K562 (cell line): Measurements from ENCODE around the gene CHRNB4. TPM values are rescaled to one million over a fixed set of nuclear protein-coding genes. Genes with fewer than 3 reads are reported as not detected.

ENCODE experiments used
- BRD9 ChIP-seq: fragments of 450-650 bp; IDR thresholded peaks from 2 replicates; pipeline ENCODE4 v1.6.1; 2018; ENCODE audit warnings: low read depth; ENCODE audit not compliant: partially characterized antibody
- MYNN ChIP-seq, 2 experiments: sonication (generic); formaldehyde crosslinking in 1 of 2; IDR thresholded peaks; 2 replicates each; pipeline versions ENCODE4 v1.5.0 to v1.6.1; 2016 to 2020; ENCODE audit warnings: antibody characterized with exemption in 1 of 2, missing genetic modification reagents in 1 of 2
- PRDM10 ChIP-seq: fragments of 450-650 bp; IDR thresholded peaks from 2 replicates; pipeline ENCODE4 v1.6.1; 2018; ENCODE audit not compliant: partially characterized antibody
- YY1 ChIP-seq, 3 experiments: IDR thresholded peaks; 2 replicates each; pipeline ENCODE4 v1.6.1; 2011; ENCODE audit warnings: low read length in 2 of 3, mild to moderate bottlenecking in 2 of 3, moderate library complexity in 2 of 3, borderline replicate concordance in 1 of 3, control low read depth in 1 of 3, low read depth in 1 of 3; ENCODE audit not compliant: insufficient read depth in 3 of 3, insufficient replicate concordance in 2 of 3, control insufficient read depth in 1 of 3, insufficient read length in 1 of 3; ENCODE audit errors: extremely low read depth in 1 of 3
- ZNF512 ChIP-seq: IDR thresholded peaks from 2 replicates; pipeline ENCODE4 v1.6.1; 2016; ENCODE audit warnings: missing genetic modification characterization, missing compliant biosample characterization
- ZZZ3 ChIP-seq: fragments of 450-650 bp; IDR thresholded peaks from 2 replicates; pipeline ENCODE4 v1.6.1; 2016; ENCODE audit warnings: antibody characterized with exemption, mild to moderate bottlenecking, moderate library complexity
- polyA plus RNA-seq, 8 experiments: library from polyadenylated mRNA; depleted of rRNA in 4 of 8; stranded (reverse) in 5 of 8; unstranded in 3 of 8; fragments of >200 nt; fragmentation: Nextera tagmentation in 2 of 8; fragmentation: Illumina TruSeq in 1 of 8; extraction: Ambion mirVana in 2 of 8; extraction: Trizol in 1 of 8; gene quantifications; 2 replicates each; pipeline versions ENCODE4 v1.2.1 to v1.2.3, GENCODE V29; 2011 to 2014; ENCODE audit warnings: inconsistent platforms in 1 of 8, missing spikeins in 1 of 8
- total RNA-seq, 7 experiments: library from RNA; depleted of rRNA in 6 of 7; stranded (reverse); fragments of >200 nt in 6 of 7; fragmentation: Illumina TruSeq in 2 of 7; extraction: Trizol in 2 of 7; gene quantifications; 2 replicates each; pipeline versions ENCODE4 v1.2.1 to v1.2.3, GENCODE V29; 2011 to 2021; ENCODE audit warnings: low replicate concordance in 1 of 7
- TF ChIP-seq, protein P1 (sequence below): fragments of 450-650 bp; IDR thresholded peaks from 2 replicates; pipeline ENCODE4 v1.6.1; 2016; ENCODE audit warnings: borderline replicate concordance
- TF ChIP-seq, protein P2 (sequence below): fragments of 150-350 bp; IDR thresholded peaks from 2 replicates; pipeline ENCODE4 v1.6.1; 2014; ENCODE audit warnings: low read depth, mild to moderate bottlenecking, low read length, borderline replicate concordance

Gene CHRNB4
- total and polyA plus RNA-seq, 9 of the 15 experiments (the other 6 are each of a cell fraction or from before 2014, with no cell fraction given): 0.08 to 0.18 TPM; not detected in 7

DNA sequence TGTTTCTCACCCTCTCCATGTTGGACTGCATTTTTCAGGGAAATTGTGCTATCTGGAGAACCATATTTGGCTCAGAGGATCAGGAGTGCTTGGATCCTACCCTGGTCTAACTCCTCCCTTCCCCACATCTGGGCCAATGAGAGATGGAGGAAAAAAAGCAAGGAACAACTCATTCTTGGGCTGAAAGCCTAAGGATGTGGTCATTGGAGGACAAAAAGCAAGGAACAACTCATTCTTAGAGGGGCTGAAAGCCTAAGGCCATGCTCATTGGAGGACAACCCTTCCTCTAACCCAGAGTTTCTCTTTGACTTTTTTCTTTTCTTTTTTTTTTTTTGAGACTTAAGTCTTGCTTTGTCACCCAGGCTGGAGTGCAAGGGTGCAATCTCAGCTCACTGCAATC lies 48.6 kb upstream of the CHRNB4 start (continued):
- TF ChIP-seq PRDM10: no peak
- TF ChIP-seq ZNF512: no peak
- TF ChIP-seq, protein P1, sequence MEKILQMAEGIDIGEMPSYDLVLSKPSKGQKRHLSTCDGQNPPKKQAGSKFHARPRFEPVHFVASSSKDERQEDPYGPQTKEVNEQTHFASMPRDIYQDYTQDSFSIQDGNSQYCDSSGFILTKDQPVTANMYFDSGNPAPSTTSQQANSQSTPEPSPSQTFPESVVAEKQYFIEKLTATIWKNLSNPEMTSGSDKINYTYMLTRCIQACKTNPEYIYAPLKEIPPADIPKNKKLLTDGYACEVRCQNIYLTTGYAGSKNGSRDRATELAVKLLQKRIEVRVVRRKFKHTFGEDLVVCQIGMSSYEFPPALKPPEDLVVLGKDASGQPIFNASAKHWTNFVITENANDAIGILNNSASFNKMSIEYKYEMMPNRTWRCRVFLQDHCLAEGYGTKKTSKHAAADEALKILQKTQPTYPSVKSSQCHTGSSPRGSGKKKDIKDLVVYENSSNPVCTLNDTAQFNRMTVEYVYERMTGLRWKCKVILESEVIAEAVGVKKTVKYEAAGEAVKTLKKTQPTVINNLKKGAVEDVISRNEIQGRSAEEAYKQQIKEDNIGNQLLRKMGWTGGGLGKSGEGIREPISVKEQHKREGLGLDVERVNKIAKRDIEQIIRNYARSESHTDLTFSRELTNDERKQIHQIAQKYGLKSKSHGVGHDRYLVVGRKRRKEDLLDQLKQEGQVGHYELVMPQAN: no peak
- TF ChIP-seq ZZZ3: no peak
- no peak for TF ChIP-seq MYNN (IDR thresholded peaks at IDR 0.05)
- no peak for TF ChIP-seq MYNN (CRISPR knock-in tag; IDR thresholded peaks at IDR 0.05)
- TF ChIP-seq YY1 (IDR thresholded peaks at IDR 0.05; ENCODE audit: borderline replicate concordance in 1 of 3, control insufficient read depth in 1 of 3, extremely low read depth in 1 of 3, insufficient read depth in 3 of 3, insufficient read length in 1 of 3, insufficient replicate concordance in 2 of 3, low read depth in 1 of 3, low read length in 2 of 3): no peak
- TF ChIP-seq BRD9: no peak
- TF ChIP-seq, protein P2, sequence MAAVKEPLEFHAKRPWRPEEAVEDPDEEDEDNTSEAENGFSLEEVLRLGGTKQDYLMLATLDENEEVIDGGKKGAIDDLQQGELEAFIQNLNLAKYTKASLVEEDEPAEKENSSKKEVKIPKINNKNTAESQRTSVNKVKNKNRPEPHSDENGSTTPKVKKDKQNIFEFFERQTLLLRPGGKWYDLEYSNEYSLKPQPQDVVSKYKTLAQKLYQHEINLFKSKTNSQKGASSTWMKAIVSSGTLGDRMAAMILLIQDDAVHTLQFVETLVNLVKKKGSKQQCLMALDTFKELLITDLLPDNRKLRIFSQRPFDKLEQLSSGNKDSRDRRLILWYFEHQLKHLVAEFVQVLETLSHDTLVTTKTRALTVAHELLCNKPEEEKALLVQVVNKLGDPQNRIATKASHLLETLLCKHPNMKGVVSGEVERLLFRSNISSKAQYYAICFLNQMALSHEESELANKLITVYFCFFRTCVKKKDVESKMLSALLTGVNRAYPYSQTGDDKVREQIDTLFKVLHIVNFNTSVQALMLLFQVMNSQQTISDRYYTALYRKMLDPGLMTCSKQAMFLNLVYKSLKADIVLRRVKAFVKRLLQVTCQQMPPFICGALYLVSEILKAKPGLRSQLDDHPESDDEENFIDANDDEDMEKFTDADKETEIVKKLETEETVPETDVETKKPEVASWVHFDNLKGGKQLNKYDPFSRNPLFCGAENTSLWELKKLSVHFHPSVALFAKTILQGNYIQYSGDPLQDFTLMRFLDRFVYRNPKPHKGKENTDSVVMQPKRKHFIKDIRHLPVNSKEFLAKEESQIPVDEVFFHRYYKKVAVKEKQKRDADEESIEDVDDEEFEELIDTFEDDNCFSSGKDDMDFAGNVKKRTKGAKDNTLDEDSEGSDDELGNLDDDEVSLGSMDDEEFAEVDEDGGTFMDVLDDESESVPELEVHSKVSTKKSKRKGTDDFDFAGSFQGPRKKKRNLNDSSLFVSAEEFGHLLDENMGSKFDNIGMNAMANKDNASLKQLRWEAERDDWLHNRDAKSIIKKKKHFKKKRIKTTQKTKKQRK: no peak
